ENCODE results near the gene PRG2. TPM values are rescaled to one million over a fixed set of nuclear protein-coding genes. Genes with fewer than 3 reads are reported as not detected.

Gene PRG2
- polyA plus RNA-seq, 3 donors from 2014 or later = 0.19 TPM; not detected in 2

DNA sequence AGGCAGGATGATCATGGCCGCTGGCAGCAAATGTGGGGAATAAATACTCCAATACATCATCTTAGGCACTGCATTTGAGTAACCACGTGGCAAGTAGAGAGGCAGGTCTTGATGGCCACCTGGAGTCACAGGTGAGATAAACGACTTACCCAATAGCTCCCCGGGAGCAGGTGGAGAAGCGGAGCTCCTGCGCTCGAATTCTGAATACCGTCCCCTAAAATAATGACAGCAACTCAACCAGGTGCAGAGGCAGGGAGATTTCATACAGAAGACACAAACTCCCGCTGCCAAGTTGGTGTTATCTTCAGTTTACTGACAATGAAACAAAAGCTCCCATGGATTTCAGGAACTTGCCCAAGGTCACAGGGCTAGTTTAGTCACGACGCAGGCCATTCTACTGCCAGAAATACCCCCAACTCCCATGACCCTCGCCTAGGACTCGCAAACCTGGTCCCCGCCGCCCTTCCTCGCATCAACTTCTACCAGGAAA lies 36.0 kb upstream of the PRG2 start:
- peak overlapping the region; percentile 60 to 88 (median 84) for H3K27ac Mint-ChIP-seq
- peaks cover 2 to 10% (median 5%) of the 10 kb centered on the region in 3 donors for H3K27me3 Mint-ChIP-seq (ENCODE audit: low read depth in 3 of 3)
- peaks cover 0 to 3% (median 0%) of the 10 kb centered on the region in 3 donors for H3K36me3 Mint-ChIP-seq
- no peak for DNase-seq
- peaks cover 57 to 66% of the 10 kb centered on the region in 2 donors for H3K4me1 Mint-ChIP-seq
- peak overlapping the region; percentile 81 to 94 (median 85) for H3K4me3 Mint-ChIP-seq
- peaks cover 0 to 2% (median 0%) of the 10 kb centered on the region in 6 donors for H3K9me3 Mint-ChIP-seq

GRCh38 chr11:57425565-57426438 lies 35.4 kb upstream of the PRG2 start:
- Mint-ChIP-seq H3K27ac (peak overlapping the region; percentile 45 to 91 (median 82)), H3K36me3 (peaks cover 0 to 3% (median 0%) of the 10 kb centered on the region in 3 donors), H3K4me1 (peaks cover 64 to 73% of the 10 kb centered on the region in 2 donors), H3K9me3 (peaks cover 0 to 2% (median 0%) of the 10 kb centered on the region in 6 donors), H3K4me3 (peak overlapping the region; percentile 81 to 94 (median 85)), H3K27me3 (ENCODE audit: low read depth in 3 of 3) (peaks cover 2 to 10% (median 7%) of the 10 kb centered on the region in 3 donors)
- DNase-seq = no peak

DNA sequence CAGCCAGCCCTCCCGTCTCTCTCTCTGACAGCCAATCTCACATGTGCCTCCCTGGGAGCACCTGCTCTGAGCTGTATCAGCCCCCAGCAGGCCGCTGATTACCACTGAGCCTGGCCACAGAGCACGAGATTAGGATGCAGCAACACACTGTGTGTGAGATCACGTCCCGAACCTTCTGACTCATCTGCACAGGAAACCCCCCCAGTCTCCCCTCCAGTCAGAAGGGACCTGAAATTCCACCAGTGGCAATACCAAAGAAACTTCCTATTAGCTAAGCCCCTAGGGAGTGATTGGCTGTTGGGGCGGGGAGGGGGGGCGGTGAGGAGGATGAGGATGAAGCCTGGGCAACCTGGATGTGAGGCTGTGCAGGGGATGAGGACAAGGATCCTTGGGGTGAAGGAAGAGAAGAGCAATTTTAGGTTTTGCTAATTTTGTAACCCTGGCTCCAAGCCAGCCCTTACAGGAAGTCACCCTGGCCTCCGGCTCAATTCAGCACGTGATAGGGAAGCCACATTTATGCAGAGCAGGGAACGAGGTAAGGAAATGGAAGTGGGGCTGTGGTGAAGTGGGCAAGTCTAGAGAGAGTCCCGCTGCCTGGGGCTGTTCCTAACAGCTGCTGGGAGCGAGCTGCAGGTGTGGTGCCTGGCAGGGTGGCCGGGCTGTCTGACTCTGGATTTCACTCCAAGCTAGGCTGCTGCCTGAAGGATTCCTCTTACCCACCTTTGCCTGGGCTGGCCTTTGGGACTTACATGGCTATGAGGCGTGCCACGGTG lies 34.5 kb upstream of the PRG2 start:
- peaks cover 0 to 6% (median 3%) of the 10 kb centered on the region in 3 donors for H3K36me3 Mint-ChIP-seq
- peak overlapping the region; percentile 49 to 91 (median 82) for H3K27ac Mint-ChIP-seq
- peaks cover 64 to 75% of the 10 kb centered on the region in 2 donors for H3K4me1 Mint-ChIP-seq
- peaks cover 2 to 10% (median 7%) of the 10 kb centered on the region in 3 donors for H3K27me3 Mint-ChIP-seq (ENCODE audit: low read depth in 3 of 3)
- peak; percentile 70 to 78 (median 76) for DNase-seq
- H3K9me3 Mint-ChIP-seq = peaks cover 0 to 2% (median 0%) of the 10 kb centered on the region in 6 donors
- peak overlapping the region; percentile 55 to 77 (median 69) for H3K4me3 Mint-ChIP-seq

DNA sequence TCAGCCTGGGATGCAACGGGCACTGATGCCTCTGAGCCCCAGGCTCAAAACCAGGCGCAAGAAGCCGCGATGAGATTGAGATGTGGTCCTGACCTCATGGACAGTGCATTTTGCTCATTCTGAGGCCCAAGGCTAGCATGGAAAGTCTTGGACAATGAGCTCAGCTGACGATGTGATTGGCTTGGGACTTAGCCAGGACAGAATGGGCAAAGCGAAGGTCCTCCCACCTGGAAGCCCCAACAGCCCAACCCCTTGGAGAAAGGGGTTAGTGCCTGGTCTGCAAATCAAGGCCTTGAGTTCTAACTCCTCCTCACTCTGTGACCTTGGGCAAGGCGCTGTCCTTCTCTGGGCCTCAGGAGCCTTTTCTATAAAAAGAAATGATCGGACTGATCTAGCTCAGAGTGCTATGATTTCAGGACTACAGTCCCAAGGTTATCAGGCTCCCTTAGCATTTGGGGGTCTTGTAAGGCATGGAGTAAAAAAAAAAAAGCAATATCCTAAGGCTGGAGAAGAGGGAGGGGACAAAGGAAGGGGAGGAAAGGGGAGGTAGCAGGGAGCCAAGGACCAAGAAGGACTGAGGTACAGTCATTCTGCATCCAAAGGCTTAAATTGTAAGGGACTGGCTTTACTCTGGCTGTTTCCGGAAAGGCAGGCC lies 33.8 kb upstream of the PRG2 start:
- peak overlapping the region; percentile 49 to 91 (median 82) for H3K27ac Mint-ChIP-seq
- H3K36me3 Mint-ChIP-seq = peaks cover 0 to 8% (median 4%) of the 10 kb centered on the region in 3 donors
- H3K4me3 Mint-ChIP-seq = peak overlapping the region; percentile 51 to 77 (median 69)

DNA sequence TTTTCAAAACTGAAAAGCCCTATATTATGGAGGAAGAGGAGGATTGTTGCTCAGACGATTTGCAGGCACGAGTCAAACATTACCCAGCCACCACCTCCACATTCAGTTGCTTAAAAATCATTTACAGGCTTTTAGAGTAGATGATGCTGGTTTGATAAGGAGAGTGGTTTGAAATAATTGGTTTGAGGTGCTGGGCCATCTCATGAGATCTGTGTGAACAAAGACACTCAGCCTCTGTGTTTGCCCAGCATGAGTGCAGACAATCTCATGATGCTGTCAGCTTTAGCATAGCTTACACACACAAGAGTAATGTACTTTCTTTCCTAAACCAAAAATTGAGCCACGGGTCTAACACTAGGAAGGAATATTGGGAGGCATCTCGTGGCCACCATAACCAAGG lies 32.2 kb upstream of the PRG2 start:
- Mint-ChIP-seq H3K4me1 (peaks cover 64 to 71% of the 10 kb centered on the region in 2 donors), H3K9me3 (peaks cover 0 to 2% (median 0%) of the 10 kb centered on the region in 6 donors), H3K36me3 (peaks cover 0 to 10% (median 9%) of the 10 kb centered on the region in 3 donors), H3K27me3 (ENCODE audit: low read depth in 3 of 3) (peaks cover 2 to 10% (median 7%) of the 10 kb centered on the region in 3 donors), H3K4me3 (peak overlapping the region in 4 of 5 donors; percentile 10 to 68 (median 36)), H3K27ac (peak overlapping the region in 4 of 6 donors; percentile 14 to 66 (median 38))
- no peak for DNase-seq

More for the DNA sequence above, 33.8 kb upstream of the PRG2 start:
- peaks cover 0 to 2% (median 0%) of the 10 kb centered on the region in 6 donors for H3K9me3 Mint-ChIP-seq
- H3K4me1 Mint-ChIP-seq = peaks cover 64 to 75% of the 10 kb centered on the region in 2 donors
- peaks cover 2 to 10% (median 7%) of the 10 kb centered on the region in 3 donors for H3K27me3 Mint-ChIP-seq (ENCODE audit: low read depth in 3 of 3)
- DNase-seq = peak in 1 of 3 donors; percentile 4

GRCh38 chr11:57421805-57422204 lies 31.4 kb upstream of the PRG2 start:
- H3K27ac Mint-ChIP-seq = peak overlapping the region; percentile 23 to 66 (median 54)
- no peaks in the 10 kb centered on the region for H3K9me3 Mint-ChIP-seq
- peak overlapping the region in 4 of 5 donors; percentile 13 to 77 (median 62) for H3K4me3 Mint-ChIP-seq
- peaks cover 57 to 63% of the 10 kb centered on the region in 2 donors for H3K4me1 Mint-ChIP-seq
- DNase-seq = peak; percentile 44 to 49 (median 46)
- peaks cover 2 to 9% (median 7%) of the 10 kb centered on the region in 3 donors for H3K27me3 Mint-ChIP-seq (ENCODE audit: low read depth in 3 of 3)
- peaks cover 3 to 19% (median 16%) of the 10 kb centered on the region in 3 donors for H3K36me3 Mint-ChIP-seq

DNA sequence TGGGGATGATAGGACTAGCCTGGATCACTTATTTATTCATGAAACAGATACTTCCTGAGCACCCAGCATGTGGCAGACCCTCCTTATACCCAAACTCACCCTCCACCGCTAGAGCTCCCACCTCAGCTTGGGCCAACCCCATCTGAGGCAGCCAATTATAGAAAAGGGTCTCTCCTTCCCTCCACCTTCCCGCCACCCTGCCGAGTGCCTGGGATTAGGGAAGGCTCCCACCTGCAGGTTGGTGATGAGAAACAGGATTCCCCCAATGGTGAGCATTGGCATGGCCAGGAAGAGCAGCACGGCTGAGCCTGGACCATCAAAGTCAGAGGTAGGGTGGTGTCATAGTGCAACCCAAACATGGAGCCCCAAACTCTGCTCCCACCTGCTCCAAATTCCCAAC lies 30.6 kb upstream of the PRG2 start:
- Mint-ChIP-seq H3K36me3 (peaks cover 4 to 22% (median 18%) of the 10 kb centered on the region in 3 donors), H3K4me1 (peaks cover 50 to 55% of the 10 kb centered on the region in 2 donors)
- no peak for DNase-seq

DNA sequence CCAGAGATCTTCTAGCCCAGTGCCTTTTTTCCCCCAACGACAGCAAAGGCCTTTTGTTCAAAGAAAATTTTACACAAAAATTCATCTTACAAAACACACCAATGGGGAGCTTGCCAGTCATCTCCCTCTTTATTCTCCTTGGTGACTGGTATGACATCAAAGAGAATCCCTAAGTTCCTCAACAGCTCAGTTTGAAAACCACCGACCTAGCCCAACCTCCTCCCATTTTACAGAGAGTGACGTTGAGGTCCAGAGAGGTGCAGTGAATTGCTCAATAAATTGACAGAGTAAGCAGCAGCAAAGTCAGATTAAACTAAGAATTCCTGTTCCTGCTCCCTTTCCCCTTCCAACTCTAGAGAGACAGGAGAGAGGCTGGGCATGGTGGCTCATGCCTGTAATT lies 28.7 kb upstream of the PRG2 start:
- Mint-ChIP-seq H3K4me1 (peaks cover 31 to 36% of the 10 kb centered on the region in 2 donors), H3K4me3 (no peak overlapping the region), H3K27ac (no peak overlapping the region), H3K9me3 (no peaks in the 10 kb centered on the region), H3K36me3 (peaks cover 14 to 31% (median 27%) of the 10 kb centered on the region in 3 donors), H3K27me3 (ENCODE audit: low read depth in 3 of 3) (peaks cover 0 to 5% (median 4%) of the 10 kb centered on the region in 3 donors)
- no peak for DNase-seq

More for the DNA sequence above, 30.6 kb upstream of the PRG2 start:
- H3K27me3 Mint-ChIP-seq (ENCODE audit: low read depth in 3 of 3) = peaks cover 2 to 7% (median 7%) of the 10 kb centered on the region in 3 donors
- H3K27ac Mint-ChIP-seq = peak overlapping the region in 2 of 6 donors; percentile 9 to 49
- no peak overlapping the region for H3K4me3 Mint-ChIP-seq
- H3K9me3 Mint-ChIP-seq = no peaks in the 10 kb centered on the region

DNA sequence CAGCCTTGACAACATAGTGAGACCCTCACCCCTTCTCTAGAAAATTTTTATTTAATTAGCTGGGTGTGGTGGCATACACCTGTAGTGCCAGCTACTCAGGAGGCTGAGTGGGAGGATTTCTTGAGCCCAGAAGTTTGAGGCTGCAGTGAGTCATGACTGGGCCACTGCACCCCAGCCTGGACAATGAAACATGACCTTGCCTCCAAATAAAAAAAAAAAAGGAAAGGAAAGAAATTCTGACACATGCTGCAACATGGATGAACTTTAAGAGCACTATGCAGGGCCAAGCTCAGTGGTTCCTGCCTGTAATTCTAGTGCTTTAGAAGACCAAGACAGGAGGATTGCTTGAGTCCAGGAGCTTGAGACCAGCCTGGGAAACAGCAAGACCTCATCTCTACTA lies 27.7 kb upstream of the PRG2 start:
- H3K36me3 Mint-ChIP-seq = peaks cover 21 to 41% (median 34%) of the 10 kb centered on the region in 3 donors
- H3K4me1 Mint-ChIP-seq = peaks cover 24 to 26% of the 10 kb centered on the region in 2 donors
- DNase-seq = no peak
- H3K9me3 Mint-ChIP-seq = no peaks in the 10 kb centered on the region
- no peak overlapping the region for H3K27ac Mint-ChIP-seq
- H3K27me3 Mint-ChIP-seq (ENCODE audit: low read depth in 3 of 3) = peaks cover 0 to 5% (median 4%) of the 10 kb centered on the region in 3 donors
- no peak overlapping the region for H3K4me3 Mint-ChIP-seq

DNA sequence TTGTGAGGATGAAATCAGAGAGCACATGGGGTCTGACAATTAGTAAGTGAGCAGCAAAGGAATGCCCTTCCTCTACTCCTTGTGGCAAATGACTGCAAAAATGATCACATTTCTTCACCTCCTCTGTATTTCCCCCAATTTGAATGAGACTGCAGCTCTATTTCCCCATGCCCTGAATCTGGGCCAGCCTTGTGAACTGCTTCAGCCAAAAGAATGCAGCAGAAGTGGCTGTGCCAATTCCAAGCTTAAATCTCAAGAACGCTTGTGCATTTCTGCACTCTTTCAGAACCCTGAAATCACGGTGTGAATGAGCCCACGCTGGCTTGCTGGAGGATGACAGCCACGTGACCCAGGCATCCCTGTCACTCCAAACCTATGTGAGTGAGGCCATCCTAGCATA lies 26.6 kb upstream of the PRG2 start:
- peaks cover 26 to 46% (median 39%) of the 10 kb centered on the region in 3 donors for H3K36me3 Mint-ChIP-seq
- H3K9me3 Mint-ChIP-seq = no peaks in the 10 kb centered on the region
- peaks cover 13 to 15% of the 10 kb centered on the region in 2 donors for H3K4me1 Mint-ChIP-seq
- no peak overlapping the region for H3K4me3 Mint-ChIP-seq
- no peak for DNase-seq
- peaks cover 0 to 5% (median 0%) of the 10 kb centered on the region in 3 donors for H3K27me3 Mint-ChIP-seq (ENCODE audit: low read depth in 3 of 3)
- H3K27ac Mint-ChIP-seq = no peak overlapping the region

- H3K4me1 Mint-ChIP-seq = peaks cover 7 to 9% of the 10 kb centered on the region in 2 donors
- DNase-seq = no peak
- no peaks in the 10 kb centered on the region for H3K9me3 Mint-ChIP-seq
- H3K36me3 Mint-ChIP-seq = peaks cover 26 to 46% (median 39%) of the 10 kb centered on the region in 3 donors
- peaks cover 0 to 2% (median under 1%) of the 10 kb centered on the region in 3 donors for H3K27me3 Mint-ChIP-seq (ENCODE audit: low read depth in 3 of 3)
- H3K4me3 Mint-ChIP-seq = no peak overlapping the region
- no peak overlapping the region for H3K27ac Mint-ChIP-seq
These were observed 26.0 kb upstream of the PRG2 start for GRCh38 chr11:57416436-57416835.

GRCh38 chr11:57414612-57415212 lies 24.3 kb upstream of the PRG2 start:
- H3K36me3 Mint-ChIP-seq = peaks cover 30 to 53% (median 34%) of the 10 kb centered on the region in 3 donors
- no peak for DNase-seq
- no peaks in the 10 kb centered on the region for H3K4me1 Mint-ChIP-seq
- peaks cover 0 to 4% (median 0%) of the 10 kb centered on the region in 3 donors for H3K27me3 Mint-ChIP-seq (ENCODE audit: low read depth in 3 of 3)
- H3K27ac Mint-ChIP-seq = no peak overlapping the region
- no peak overlapping the region for H3K4me3 Mint-ChIP-seq
- H3K9me3 Mint-ChIP-seq = no peaks in the 10 kb centered on the region

Measured in immature natural killer cell (primary cell).